ENCODE results near the gene GH2.

- TF ChIP-seq, protein P1, sequence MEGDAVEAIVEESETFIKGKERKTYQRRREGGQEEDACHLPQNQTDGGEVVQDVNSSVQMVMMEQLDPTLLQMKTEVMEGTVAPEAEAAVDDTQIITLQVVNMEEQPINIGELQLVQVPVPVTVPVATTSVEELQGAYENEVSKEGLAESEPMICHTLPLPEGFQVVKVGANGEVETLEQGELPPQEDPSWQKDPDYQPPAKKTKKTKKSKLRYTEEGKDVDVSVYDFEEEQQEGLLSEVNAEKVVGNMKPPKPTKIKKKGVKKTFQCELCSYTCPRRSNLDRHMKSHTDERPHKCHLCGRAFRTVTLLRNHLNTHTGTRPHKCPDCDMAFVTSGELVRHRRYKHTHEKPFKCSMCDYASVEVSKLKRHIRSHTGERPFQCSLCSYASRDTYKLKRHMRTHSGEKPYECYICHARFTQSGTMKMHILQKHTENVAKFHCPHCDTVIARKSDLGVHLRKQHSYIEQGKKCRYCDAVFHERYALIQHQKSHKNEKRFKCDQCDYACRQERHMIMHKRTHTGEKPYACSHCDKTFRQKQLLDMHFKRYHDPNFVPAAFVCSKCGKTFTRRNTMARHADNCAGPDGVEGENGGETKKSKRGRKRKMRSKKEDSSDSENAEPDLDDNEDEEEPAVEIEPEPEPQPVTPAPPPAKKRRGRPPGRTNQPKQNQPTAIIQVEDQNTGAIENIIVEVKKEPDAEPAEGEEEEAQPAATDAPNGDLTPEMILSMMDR (IDR thresholded peaks at IDR 0.05): no peak
- no peak for TF ChIP-seq POLR2A (IDR thresholded peaks at IDR 0.05)
These were observed 40.2 kb downstream of the GH2 start for GRCh38 chr17:63841350-63842172.
